SHP77 treated with DMSO at 0.1 percent for 48 hours (cell line): ENCODE measurements around the gene EPB41L2.
"Not testable (repeated sequence)": the region's sequence is repeated elsewhere in the genome, so short reads cannot be mapped to it uniquely, and the experiment has no call there.

ENCODE experiments used
- DNase-seq: peaks from one replicate; lab custom pipeline; 2025; lab: John Stamatoyannopoulos, UW

EPB41L2 gene

DNA sequence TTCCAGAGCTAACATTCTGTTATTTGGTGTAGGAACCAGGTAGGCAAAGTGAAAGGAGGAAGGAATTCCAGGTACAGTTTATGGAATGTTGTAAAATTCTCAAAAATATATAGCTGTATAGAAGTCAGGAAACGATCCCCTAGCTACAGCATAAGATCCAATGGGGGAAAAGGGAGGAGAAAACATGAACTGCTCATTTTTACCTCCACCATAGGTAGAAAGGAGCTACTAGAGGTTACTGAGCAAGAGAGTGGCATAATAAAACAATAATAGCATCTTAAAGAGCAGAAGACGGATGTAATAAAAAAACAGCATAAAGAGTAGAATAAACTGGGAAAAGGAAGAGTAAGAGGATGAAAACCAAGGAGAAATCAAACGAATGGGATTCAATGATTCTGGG lies 26.9 kb downstream of the EPB41L2 start:
- no peak for DNase-seq

DNA sequence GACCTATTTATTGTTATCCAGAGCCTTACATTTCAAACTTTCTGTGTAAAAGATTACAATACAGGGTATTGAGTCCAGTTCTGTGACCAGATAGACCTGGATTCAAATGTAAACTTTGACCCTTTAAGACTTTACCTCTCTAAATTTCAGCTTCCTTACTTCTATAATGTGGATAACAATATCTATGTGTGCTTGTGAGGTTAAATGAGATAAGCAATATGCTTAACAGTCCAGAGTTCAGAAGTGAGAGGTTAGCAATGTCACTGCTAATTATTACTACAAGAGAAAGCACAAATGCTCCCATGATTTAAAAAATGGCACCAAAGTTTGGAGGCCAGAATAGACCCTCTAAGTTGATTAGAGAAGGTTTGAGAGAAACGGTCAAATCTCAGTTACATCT lies 27.5 kb downstream of the EPB41L2 start:
- no peak for DNase-seq

DNA sequence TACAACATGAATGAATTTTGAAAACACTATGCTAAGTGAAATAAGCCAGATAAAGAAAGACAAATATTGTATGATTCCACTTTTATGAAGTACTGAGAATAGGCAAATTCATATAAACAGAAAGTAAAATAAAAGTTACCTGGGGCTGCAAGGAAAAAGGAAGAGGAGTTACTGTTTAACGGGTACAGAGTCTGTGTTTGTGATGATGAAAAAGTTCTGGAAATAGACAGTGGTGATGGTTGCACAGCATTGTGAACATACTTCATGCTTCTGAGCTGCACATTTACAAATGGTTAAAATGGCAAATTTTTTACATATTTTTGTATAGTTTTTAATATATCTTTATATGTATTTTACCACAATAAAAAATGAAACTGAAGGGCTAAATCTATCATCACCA lies 29.4 kb downstream of the EPB41L2 start:
- DNase-seq, result no peak

DNA sequence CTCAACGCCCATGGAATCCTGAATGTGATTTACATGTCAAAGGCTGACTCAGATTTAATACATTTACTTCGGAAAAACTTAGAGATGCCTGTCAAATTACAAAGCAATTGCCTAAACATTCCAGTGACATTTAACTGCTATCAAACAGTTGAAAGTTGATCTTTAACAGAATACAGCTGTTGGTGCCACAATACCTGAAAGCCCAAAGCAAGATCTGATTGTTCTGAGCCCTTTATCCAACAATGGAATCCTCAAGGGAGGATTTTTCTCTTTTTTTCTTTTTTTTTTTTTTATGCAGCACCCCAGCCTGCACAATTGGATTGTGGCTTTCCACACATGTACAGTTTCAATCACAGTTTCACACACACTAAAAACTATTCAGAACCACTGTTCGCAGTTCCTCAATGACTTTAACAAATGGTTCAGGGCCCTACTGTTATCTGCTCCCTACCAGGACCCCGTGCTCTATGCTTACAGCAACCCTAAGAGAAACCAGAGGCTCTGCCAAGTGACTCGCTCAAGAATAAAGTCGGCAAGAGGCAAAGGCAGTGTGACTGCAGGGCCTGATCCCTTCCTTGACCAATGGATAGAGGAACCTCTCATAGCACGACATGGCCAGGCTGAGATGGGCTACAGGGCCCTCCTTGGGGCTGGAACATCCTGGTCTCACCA lies 33.3 kb downstream of the EPB41L2 start:
- DNase-seq, result no peak

DNA sequence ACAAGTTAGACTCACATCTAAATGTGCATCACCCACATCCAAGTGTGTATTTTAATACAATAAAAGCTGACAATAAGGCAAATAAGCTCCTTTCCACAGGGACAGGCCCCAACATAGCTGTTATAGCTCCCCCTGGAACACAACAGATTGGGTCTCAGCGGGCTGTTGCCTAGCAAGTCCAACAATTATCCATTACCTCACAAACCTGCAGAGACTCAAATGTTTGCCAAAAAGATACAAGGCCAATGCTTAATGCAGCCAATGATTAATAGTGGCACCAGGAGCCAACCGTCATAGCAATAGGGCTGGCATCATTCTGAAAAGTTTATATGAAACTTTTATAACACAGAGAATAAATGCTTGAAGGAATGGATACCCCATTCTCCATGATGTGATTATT lies 35.7 kb downstream of the EPB41L2 start:
- no peak for DNase-seq

DNA sequence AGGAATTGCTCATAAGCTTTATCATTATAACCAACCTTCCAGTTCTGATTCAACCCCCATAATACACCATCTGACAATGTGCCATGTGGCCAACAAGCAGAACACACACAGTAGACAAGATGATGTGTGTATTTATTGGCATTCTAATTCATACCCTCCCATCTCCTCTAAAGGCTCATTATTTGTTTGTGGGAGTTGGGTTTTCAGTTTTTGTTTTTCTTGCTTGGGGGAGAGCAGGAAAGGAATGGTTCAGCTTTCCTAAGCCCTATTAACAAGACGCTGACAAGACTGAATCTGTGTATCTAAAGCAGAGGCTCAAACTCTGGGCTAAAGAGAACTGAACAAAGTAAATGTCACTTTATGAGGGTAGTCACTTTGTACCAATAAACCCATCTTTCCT lies 36.8 kb downstream of the EPB41L2 start:
- DNase-seq, result no peak

DNA sequence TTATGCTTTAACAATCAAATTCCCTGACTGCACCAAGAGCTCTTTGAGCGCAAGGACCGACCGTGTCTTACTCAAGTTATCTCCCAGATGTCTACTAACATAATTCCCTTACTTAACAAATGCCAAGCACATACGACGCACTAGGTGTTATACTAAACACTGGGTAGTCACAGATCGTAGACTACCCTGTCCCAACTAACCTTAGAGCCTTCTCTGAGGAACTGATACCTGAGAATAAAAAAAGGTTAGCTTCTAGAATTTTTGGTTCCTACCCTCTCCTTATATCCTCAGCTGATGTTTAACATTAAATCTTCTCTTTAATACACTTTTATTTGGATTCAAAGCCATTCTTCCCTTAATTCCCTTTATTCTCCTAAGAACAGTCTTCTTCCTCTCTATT lies 38.5 kb downstream of the EPB41L2 start:
- DNase-seq, result no peak

DNA sequence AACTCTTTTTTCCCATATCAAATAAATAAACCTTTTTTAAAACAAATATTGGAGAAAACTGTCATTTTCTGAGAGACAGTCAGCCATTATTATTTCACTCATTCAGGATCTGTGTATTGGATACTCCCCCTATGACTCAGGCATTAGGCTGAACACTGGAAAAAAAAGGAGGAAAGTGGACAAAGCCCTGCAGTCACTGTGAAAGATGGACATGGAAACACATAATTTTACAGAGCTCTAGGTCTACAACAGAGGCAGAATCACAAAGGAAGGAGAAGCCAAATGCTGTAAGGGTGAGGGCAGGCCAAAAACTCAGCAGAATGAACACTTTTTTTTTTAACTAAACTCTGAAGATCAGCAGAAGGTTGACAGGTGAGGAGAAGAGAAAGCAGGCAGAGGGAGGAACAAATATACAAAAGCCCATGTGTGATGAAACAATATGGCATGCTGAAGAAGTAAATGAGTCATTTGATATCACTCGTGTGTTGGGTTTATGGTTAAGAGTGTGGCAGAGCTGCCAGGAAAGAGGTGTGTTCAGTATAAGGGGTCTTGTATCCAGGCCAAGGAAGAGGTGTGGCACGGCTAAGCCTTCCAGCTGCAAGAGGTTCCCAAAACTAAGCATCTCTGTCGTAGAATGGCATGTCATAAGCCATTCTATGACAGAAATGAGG lies 39.1 kb downstream of the EPB41L2 start:
- no peak for DNase-seq

DNA sequence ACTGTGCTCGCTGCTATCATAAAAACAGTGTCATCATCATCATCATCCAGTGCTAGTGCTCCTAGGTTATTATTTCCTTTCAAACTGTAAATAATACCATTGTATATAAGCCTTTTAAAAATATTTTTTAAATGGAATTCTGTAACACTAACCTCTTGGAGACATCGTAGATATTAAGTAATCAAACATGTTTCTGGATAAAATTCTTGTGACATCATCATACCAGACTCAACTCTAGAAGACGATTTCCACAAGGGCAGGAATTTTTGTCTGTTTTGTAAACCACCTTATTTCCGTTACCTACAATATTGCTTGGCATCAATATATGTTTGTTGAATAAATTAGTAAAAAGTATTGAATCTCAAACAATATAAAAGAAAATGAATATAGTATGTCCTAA lies 40.4 kb downstream of the EPB41L2 start:
- DNase-seq, result no peak

DNA sequence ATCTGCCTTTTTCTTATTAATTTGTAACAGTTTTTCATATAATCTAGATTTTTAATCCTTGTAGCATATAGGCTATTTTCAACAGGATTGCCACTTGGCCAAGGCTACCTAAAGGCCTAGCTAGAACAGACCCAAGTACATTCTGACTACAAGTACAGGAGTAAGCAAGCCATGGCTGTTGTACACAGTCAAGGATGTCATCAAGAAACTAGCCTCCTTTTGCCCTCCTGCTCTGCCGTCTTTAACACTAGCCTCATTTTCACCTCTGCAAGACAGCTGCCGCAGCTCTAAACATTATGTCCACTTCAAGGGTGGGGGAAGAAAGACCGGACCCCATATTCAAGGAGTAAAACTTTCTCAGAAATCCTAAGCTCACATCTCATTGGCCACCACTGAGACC lies 45.1 kb downstream of the EPB41L2 start:
- no peak for DNase-seq

DNA sequence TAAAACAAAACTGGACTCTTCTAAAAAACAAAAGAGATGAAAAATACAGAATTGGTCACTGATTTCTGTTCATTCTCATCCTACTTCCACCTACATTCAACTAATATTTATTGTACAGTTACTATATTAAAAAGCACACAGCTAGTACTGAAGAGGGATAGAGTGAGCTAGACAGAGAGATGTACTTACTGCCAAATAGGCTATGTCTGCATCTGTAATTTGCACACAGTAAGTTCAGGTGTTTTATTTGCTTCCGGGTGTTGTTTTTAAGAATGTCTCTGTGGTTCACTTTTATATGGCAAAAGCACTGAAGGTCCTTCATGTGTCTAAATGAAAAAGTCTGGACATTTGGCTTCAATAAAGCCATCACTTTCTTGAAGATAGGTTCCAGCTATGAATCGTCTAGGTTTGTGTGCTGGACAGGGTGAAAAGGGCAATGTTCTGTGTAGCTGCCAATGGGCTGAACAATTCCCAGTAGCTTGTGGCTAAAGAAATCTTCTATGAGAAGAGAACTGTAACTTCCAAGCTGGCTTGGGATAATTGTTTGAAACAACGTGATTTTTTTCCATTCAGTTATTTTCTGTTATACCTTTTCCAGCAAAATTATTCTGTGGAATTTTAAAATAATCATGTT lies 47.3 kb downstream of the EPB41L2 start:
- DNase-seq, result no peak

DNA sequence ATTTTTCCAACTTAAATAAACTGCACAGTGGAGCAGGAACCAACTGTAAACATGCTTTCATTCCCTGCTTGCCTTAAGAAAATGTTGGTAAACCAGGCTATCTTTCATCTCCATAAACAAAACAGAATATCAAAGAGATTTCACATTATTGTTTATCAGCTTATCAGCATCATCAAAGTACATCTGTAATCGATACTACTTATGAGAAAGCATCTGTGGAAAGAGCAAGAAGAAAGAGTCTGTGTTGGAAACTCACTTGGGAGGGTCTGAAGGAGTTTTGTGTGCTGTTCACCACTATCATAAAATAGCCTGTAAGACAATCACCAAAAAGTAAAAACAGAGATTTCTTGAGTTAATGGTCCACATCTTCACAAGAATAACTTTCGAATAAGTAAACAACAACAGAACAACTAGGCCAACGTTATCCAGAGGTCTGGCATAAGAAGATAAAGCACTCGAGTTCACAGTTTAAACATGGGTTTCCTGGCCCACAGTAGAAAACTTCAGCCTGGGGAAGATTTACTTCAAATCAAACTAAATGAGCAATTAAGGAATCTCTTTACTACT lies 47.9 kb downstream of the EPB41L2 start:
- DNase-seq, result no peak

DNA sequence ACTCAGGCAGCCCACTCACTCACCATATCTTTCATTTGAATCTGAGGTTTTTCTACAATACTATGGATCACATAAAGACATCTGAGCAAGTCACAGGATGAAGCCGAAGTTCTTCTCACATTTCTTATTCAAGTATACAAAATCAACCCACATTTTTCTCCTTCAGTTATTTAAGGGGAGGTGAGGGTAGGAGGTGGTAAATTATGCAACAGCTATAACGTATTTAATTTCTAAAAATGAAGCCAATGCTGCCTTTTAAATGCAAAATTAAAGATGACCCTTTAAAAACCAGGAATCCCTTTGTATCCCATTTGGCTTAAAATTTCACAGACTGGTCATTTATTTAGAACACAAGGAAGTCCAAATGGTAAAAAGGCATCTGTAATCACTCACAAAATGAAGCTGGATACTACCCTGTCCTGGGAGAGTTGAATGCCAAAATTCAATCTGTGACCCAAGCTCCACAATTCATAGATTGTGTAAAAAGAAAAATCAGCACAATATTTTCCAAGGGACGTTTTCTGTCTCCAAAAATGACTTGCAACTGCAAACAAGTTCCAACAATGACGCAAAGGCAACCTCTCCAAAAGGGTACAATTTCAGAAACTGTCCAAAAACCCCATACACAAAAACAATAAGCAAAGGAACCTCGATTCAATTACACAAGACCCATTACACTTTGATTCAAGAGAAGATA lies 48.8 kb downstream of the EPB41L2 start:
- no peak for DNase-seq

DNA sequence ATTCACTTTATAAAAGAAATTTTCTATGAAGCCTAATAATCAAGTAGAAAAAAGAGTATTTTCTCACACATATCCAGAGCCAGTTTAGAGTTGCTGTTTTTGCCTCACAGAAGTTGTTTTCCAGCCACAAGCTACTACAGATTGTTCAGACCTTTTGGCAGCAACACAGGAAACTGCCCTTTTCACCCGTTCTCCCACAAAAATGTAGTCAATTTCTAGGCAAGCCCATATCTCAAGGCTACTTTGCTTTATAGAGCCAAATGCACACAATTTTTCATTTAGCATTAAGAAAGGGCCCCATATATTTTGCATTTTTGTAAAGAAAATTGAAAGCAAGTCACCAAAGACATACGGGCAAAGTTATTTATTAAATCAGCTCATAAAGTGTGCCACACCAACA lies 49.5 kb downstream of the EPB41L2 start:
- DNase-seq, result no peak

DNA sequence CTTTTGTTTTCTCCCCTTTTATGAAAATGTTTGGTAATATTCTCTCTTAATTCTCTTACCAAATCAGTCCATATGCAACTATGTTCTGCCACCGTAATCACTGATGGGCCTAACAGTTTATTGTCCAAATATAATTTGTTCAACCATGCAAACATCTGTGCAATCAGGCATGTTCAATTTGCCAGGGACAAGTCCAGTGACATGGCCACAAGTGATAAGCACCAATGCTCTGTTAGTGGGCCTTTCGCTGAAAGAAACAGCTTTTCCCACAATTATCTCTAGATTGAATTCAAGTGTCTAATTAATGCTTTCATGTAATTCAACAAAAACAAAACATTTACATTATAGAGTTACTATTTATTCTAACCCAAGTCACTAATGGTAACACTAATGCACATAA lies 53.3 kb downstream of the EPB41L2 start:
- DNase-seq, result no peak

DNA sequence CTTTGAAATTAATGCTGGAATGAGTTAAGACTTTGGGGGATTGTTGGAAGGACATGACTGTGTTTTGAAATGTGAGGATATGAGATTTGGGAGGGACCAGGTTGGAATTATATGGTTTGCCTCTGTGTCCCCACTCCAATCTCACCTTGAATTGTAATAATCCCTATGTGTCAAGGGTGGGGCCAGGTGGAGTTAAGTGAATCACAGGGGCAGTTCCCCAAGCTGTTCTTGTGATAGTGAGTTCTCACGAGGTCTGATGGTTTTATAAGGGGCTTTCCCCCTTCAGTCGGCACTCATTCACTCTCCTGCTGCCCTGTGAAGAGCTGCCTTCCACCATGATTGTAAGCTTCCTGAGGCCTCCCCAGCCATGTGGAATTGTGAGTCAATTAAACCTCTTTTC lies 54.1 kb downstream of the EPB41L2 start:
- not testable (repeated sequence) for DNase-seq

DNA sequence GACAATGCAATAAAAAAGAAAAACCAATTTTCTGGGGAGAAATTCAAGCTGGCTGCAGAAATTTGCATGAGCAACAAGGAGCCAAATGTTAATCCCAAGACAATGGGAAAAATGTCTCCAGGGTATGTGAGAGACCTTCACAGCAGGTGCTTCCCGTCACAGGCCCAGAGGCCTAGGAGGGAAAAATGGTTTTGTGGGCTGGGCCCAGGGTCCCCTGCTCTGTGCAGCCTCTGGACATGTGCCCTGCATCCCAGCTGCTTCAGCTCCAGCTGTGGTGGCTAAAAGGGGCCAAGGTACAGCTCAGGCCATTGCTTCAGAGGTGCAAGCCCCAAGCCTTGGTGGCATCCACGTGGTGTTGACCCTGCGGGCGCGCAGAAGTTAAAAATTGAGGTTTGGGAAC lies 55.1 kb downstream of the EPB41L2 start:
- not testable (repeated sequence) for DNase-seq

DNA sequence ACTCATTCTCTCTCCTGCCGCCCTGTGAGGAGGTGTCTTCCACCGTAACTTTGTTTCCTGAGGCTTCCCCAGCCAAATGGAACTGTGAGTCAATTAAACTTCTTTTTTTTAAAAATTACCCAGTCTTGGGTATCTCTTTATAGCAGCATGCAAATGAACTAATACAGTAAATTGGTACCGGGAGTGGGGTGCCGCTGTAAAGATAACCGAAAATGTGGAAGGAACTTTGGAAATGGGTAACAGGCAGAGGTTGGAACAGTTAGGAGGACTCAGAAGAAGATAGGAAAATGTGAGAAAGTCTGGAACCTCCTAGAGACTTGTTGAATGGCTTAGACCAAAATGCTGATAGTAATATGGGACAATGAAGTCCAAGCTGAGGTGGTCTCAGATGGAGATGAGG lies 55.8 kb downstream of the EPB41L2 start:
- DNase-seq, result no peak

DNA sequence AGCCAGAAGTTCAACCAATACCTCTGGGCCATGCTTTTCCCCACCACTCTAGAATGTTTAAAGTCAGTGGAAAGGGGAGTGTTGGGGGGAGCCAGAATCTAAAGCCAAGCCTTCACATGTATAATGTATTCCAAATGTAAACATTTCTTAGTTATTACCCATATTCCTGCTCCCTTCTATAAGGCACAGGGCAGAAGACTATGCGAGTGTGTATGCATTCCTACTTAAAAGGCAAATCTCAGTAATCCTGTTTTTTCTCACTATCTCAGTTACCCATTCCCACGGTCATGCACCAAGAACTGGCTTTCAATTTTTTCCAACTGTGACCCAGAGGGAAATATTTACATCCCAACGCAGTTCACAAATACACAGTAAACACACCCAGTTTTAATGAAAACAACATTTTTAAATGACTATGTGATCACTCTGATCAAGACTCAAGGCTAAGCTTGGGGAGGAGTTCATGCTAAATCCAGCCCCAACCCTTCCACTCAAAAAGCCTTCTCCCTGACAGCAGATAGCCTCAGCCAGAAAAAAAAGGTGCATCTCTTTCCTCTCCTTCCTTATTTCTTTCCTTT lies 57.5 kb downstream of the EPB41L2 start:
- no peak for DNase-seq

DNA sequence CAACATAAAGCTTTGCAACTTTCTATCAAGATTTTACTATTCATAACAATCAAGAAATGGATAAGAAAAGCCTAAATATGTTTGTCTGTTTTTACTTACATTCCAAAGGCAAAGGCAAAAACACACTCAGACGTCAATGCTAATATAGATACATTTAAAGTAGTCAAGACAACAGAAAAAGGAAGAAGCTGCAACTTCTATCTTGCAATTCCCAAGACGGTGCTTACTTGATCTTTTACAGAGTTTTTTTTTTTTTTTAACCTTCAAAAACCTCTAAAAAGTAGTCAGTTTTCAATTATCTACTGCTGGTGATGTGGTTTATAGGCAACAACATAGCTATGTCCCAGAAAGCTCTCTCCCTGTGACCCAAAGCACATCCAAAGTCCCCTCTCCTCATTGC lies 58.1 kb downstream of the EPB41L2 start:
- DNase-seq, result no peak

DNA sequence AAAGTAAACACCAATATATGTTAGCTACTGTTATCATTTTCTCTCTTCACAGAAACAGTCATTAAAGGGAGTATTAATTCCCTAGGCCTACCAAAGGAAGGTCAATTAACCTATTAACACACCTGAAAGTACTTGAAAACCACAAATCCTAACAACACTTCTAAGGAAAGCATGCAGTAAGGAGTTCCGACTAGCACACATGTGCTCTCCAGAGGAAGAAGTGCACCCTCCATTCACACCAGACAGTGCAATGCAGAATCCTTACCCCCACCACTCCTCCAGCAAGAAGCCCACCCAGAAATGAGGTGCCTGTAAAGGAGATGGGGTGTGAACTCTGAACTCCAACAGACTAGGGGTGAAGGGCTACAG lies 58.7 kb downstream of the EPB41L2 start:
- no peak for DNase-seq
